Coronary artery (tissue), 2 donors: ENCODE measurements around the gene HTRA1.

ENCODE experiments used
- DNase-seq: peaks from one replicate; pipeline ENCODE4 v3.0.0-alpha.2; 2017; ENCODE audit warnings: low spot score
- H3K27ac ChIP-seq, 2 donors: fragments of 200-600 bp; sonication (generic); one replicate each; pipeline ENCODE4 v1.5.1; 2016 to 2019
- H3K4me3 ChIP-seq: fragments of 200-600 bp; sonication (generic); 2 replicates; pipeline ENCODE4 v1.5.1; 2016; ENCODE audit warnings: mild to moderate bottlenecking, moderate library complexity
- CTCF ChIP-seq: fragments of 200-600 bp; sonication (generic); IDR thresholded peaks from one replicate; pipeline ENCODE4 v1.5.1; 2019; ENCODE audit warnings: antibody characterized with exemption

The HTRA1 gene

GRCh38 chr10:122461367-122461728 lies at the start of gene HTRA1:
HTRA1 (plus strand) TSS chr10:122461553; CDS start chr10:122461653, 100 bp downstream.
- DNase-seq, result no peak
- TF ChIP-seq CTCF, result no peak
- Histone ChIP-seq H3K4me3 (peak within 1 kb of the TSS; percentile 98), H3K27ac (peak within 1 kb of the TSS; percentile 75 to 96)

GRCh38 chr10:122413327-122413726 lies 48.0 kb upstream of the HTRA1 start:
- TF ChIP-seq CTCF, result no peak
- Histone ChIP-seq H3K4me3 (no peak overlapping the region), H3K27ac (no peak overlapping the region)
- DNase-seq, result no peak

- DNase-seq, result no peak
- Histone ChIP-seq H3K4me3 (no peak overlapping the region), H3K27ac (no peak overlapping the region)
- no peak for TF ChIP-seq CTCF
These were observed 43.7 kb upstream of the HTRA1 start for GRCh38 chr10:122417667-122418066.

GRCh38 chr10:122419016-122419415 lies 42.3 kb upstream of the HTRA1 start:
- H3K27ac ChIP-seq, result no peak overlapping the region
- H3K4me3 ChIP-seq, result no peak overlapping the region
- no peak for TF ChIP-seq CTCF
- no peak for DNase-seq

- Histone ChIP-seq H3K4me3 (no peak overlapping the region), H3K27ac (no peak overlapping the region)
- TF ChIP-seq CTCF, result no peak
- no peak for DNase-seq
These were observed 41.3 kb upstream of the HTRA1 start for GRCh38 chr10:122419876-122420623.

- TF ChIP-seq CTCF, result no peak
- Histone ChIP-seq H3K4me3 (no peak overlapping the region), H3K27ac (no peak overlapping the region)
- DNase-seq, result no peak
These were observed 40.7 kb upstream of the HTRA1 start for GRCh38 chr10:122420624-122421007.

GRCh38 chr10:122421054-122421625 lies 40.2 kb upstream of the HTRA1 start:
- no peak overlapping the region for H3K27ac ChIP-seq
- TF ChIP-seq CTCF, result no peak
- no peak for DNase-seq

More at GRCh38 chr10:122421054-122421625, 40.2 kb upstream of the HTRA1 start:
- H3K4me3 ChIP-seq, result no peak overlapping the region
